HL-60 (cell line): ENCODE results near the gene CHADL.

Source experiments
- POLR2AphosphoS5 ChIP-seq: IDR thresholded peaks from 2 replicates; pipeline ENCODE4 v1.6.1; 2012; ENCODE audit warnings: low read depth
- TF ChIP-seq, protein P1 (sequence below): IDR thresholded peaks from one replicate; pipeline ENCODE4 v1.5.1; 2011; ENCODE audit warnings: low read length, control low read depth, inconsistent platforms; ENCODE audit not compliant: insufficient read depth

- TF ChIP-seq, protein P1, sequence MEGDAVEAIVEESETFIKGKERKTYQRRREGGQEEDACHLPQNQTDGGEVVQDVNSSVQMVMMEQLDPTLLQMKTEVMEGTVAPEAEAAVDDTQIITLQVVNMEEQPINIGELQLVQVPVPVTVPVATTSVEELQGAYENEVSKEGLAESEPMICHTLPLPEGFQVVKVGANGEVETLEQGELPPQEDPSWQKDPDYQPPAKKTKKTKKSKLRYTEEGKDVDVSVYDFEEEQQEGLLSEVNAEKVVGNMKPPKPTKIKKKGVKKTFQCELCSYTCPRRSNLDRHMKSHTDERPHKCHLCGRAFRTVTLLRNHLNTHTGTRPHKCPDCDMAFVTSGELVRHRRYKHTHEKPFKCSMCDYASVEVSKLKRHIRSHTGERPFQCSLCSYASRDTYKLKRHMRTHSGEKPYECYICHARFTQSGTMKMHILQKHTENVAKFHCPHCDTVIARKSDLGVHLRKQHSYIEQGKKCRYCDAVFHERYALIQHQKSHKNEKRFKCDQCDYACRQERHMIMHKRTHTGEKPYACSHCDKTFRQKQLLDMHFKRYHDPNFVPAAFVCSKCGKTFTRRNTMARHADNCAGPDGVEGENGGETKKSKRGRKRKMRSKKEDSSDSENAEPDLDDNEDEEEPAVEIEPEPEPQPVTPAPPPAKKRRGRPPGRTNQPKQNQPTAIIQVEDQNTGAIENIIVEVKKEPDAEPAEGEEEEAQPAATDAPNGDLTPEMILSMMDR, result no peak
- TF ChIP-seq POLR2AphosphoS5, result no peak
Measured at GRCh38 chr22:41193829-41194228, 46.9 kb downstream of the CHADL start.
